Endothelial cell of umbilical vein (primary cell): Measurements from ENCODE around the gene EXD2. TPM values are rescaled to one million over a fixed set of nuclear protein-coding genes. Genes with fewer than 3 reads are reported as not detected.

Experiments used
- BruUV-seq: library from RNA; stranded (reverse); fragments of 400-500 nt; replicated peaks from 2 replicates; lab custom pipeline; 2021; lab: Mats Ljungman, UMichigan
- CTCF ChIA-PET: fragments of 300-600, 350-600 bp; sonication (Branson Sonifier 250); formaldehyde crosslinking; loops from one replicate; lab custom pipeline; 2021; ENCODE audit warnings: antibody characterized with exemption, inconsistent platforms; lab: Charles Lee
- POLR2A ChIA-PET: fragments of 300-600, 350-600 bp; sonication (Branson Sonifier 250); formaldehyde crosslinking; loops from one replicate; lab custom pipeline; 2021; ENCODE audit warnings: antibody characterized with exemption, inconsistent platforms; lab: Charles Lee
- DNase-seq: peaks from one replicate; pipeline ENCODE4 v3.0.0-alpha.2; 2011; ENCODE audit warnings: low read depth, low spot score
- FAIRE-seq: peaks from 2 replicates; lab custom pipeline; 2011; peaks lifted over from hg19 to GRCh38; lab: Jason Lieb, UNC
- H2AFZ ChIP-seq: 2 replicates; pipeline ENCODE4 v1.6.0; 2012; ENCODE audit warnings: low read depth, low read length, control low read depth, inconsistent platforms
- H3K27ac ChIP-seq: 2 replicates; pipeline ENCODE4 v1.5.1; 2011; ENCODE audit warnings: low read depth, mild to moderate bottlenecking, control low read depth, low read length, moderate library complexity; ENCODE audit not compliant: insufficient read depth
- H3K27me3 ChIP-seq, 2 experiments: 2 replicates each; pipeline versions ENCODE4 v1.6.0 to v1.6.1; 2011; ENCODE audit warnings: low read length in 2 of 2, mixed read lengths in 1 of 2; ENCODE audit not compliant: control insufficient read depth in 2 of 2, insufficient read depth in 2 of 2
- H3K36me3 ChIP-seq, 2 experiments: 2 replicates in 1 of 2; 3 replicates in 1 of 2; pipeline ENCODE4 v1.5.1; 2011; ENCODE audit warnings: low read length in 2 of 2, mild to moderate bottlenecking in 1 of 2, moderate library complexity in 1 of 2; ENCODE audit not compliant: control insufficient read depth in 2 of 2, insufficient read depth in 2 of 2; ENCODE audit errors: extremely low read depth in 1 of 2
- H3K4me1 ChIP-seq: 3 replicates; pipeline ENCODE4 v1.5.1; 2011; ENCODE audit warnings: mild to moderate bottlenecking, low read length; ENCODE audit not compliant: control insufficient read depth, insufficient read depth; ENCODE audit errors: extremely low read depth
- H3K4me2 ChIP-seq: 2 replicates; pipeline ENCODE4 v1.6.1; 2011; ENCODE audit warnings: low read length, control low read depth, mixed read lengths; ENCODE audit not compliant: insufficient read depth
- H3K4me3 ChIP-seq, 3 experiments: fragments of 200-600 bp in 1 of 3; sonication (generic), shearing (Covaris generic) in 1 of 3; replicated peaks in 1 of 3; 2 replicates each; pipeline ENCODE4 v1.5.1; 2011 to 2016; ENCODE audit warnings: control low read depth in 3 of 3, low read length in 3 of 3, mild to moderate bottlenecking in 2 of 3, inconsistent platforms in 1 of 3, low read depth in 1 of 3, moderate library complexity in 1 of 3; ENCODE audit not compliant: insufficient read depth in 1 of 3
- H3K79me2 ChIP-seq: 2 replicates; pipeline ENCODE4 v1.6.0; 2012; ENCODE audit warnings: low read length, inconsistent platforms; ENCODE audit not compliant: control insufficient read depth, insufficient read depth
- H3K9ac ChIP-seq: replicated peaks from 2 replicates; pipeline ENCODE3; 2011; ENCODE audit warnings: low read length, control low read depth; ENCODE audit not compliant: insufficient read depth; ENCODE audit errors: extremely low read depth
- H3K9me1 ChIP-seq: replicated peaks from 3 replicates; pipeline ENCODE4 v1.6.0; 2011; ENCODE audit warnings: mild to moderate bottlenecking, low read length; ENCODE audit not compliant: control insufficient read depth, insufficient read depth; ENCODE audit errors: extremely low read depth
- H3K9me3 ChIP-seq: replicated peaks from 2 replicates; pipeline ENCODE4 v1.5.1; 2012; ENCODE audit warnings: low read length, inconsistent platforms; ENCODE audit not compliant: control insufficient read depth, insufficient read depth
- H4K20me1 ChIP-seq: replicated peaks from 2 replicates; pipeline ENCODE3; 2011; ENCODE audit warnings: mild to moderate bottlenecking, low read length; ENCODE audit not compliant: control insufficient read depth, insufficient read depth; ENCODE audit errors: extremely low read depth
- CTCF ChIP-seq, 2 donors: IDR thresholded peaks; 1 replicate in 1 of 2; 2 replicates in 1 of 2; pipeline ENCODE4 v1.5.1; 2011; ENCODE audit warnings: low read length in 2 of 2, mild to moderate bottlenecking in 2 of 2, moderate library complexity in 2 of 2, control low read depth in 1 of 2, inconsistent platforms in 1 of 2, low read depth in 1 of 2; ENCODE audit not compliant: insufficient read depth in 1 of 2; ENCODE audit errors: extremely low read depth in 1 of 2
- EZH2 ChIP-seq: IDR thresholded peaks from 2 replicates; pipeline ENCODE4 v1.6.1; 2012; ENCODE audit warnings: borderline replicate concordance, low read depth, mild to moderate bottlenecking, moderate library complexity, low read length, inconsistent platforms; ENCODE audit not compliant: severe bottlenecking
- FOS ChIP-seq: IDR thresholded peaks from 2 replicates; pipeline ENCODE4 v1.6.1; 2011; ENCODE audit warnings: mild to moderate bottlenecking, low read length, moderate library complexity, borderline replicate concordance; ENCODE audit not compliant: insufficient read depth
- GATA2 ChIP-seq: IDR thresholded peaks from 2 replicates; pipeline ENCODE4 v1.7.0; 2011; ENCODE audit warnings: low read depth, mild to moderate bottlenecking, moderate library complexity, mixed read lengths, low read length; ENCODE audit not compliant: insufficient read length, insufficient read depth
- JUN ChIP-seq: IDR thresholded peaks from 2 replicates; pipeline ENCODE4 v1.6.1; 2011; ENCODE audit warnings: borderline replicate concordance, low read depth; ENCODE audit not compliant: insufficient read length, insufficient read depth
- MAX ChIP-seq: IDR thresholded peaks from 2 replicates; pipeline ENCODE4 v1.6.1; 2011; ENCODE audit not compliant: insufficient read depth, insufficient read length
- MYC ChIP-seq: IDR thresholded peaks from one replicate; pipeline ENCODE4 v1.6.1; 2011; ENCODE audit warnings: mild to moderate bottlenecking, low read depth, low read length
- POLR2A ChIP-seq: IDR thresholded peaks from 2 replicates; pipeline ENCODE4 v1.6.1; 2012; ENCODE audit warnings: low read depth, mild to moderate bottlenecking, control low read depth, low read length
- POLR2AphosphoS5 ChIP-seq: IDR thresholded peaks from 2 replicates; pipeline ENCODE4 v1.6.1; 2012; ENCODE audit warnings: low read depth, mild to moderate bottlenecking, control low read depth, low read length, moderate library complexity; ENCODE audit not compliant: insufficient read depth
- dilution Hi-C: fragments of 300-500 bp; cut with MboI; formaldehyde crosslinking; loops from one replicate; pipeline ENCODE4 v1.15.0; 2019; ENCODE audit warnings: low sequenced_read_pairs; ENCODE audit not compliant: extremely low pct_ligation_motif_present
- intact Hi-C: fragments of 100-400 bp; cut with micrococcal nuclease; formaldehyde crosslinking; loops from one replicate; pipeline ENCODE4 v1.10.0; 2022
- polyA plus RNA-seq, 4 experiments: library from polyadenylated mRNA; depleted of rRNA in 3 of 4; stranded (reverse) in 3 of 4; unstranded in 1 of 4; fragments of >200 nt; gene quantifications; 2 replicates each; pipeline versions ENCODE4 v1.2.1 to v1.2.3, GENCODE V29; 2011 to 2012; ENCODE audit warnings: missing spikeins in 1 of 4
- total RNA-seq: library from RNA; stranded (reverse); gene quantifications from 2 replicates; pipeline ENCODE4 v1.2.3, GENCODE V29; 2021

The EXD2 gene
- total and polyA plus RNA-seq, 2 donors (not counting 3 experiments of a cell fraction or from before 2014, with no cell fraction given), result 11.6 to 22.6 TPM

GRCh38 chr14:69156224-69156623, 35.1 kb upstream of the EXD2 start:
- dilution Hi-C loops (no loop called here), intact Hi-C loops (loop anchor here (10.0 kb wide), 1 partner anchor 309 kb away; no protein-coding TSS in a partner anchor)
- H3K4me2 ChIP-seq, result no peak overlapping the region
- TF ChIP-seq POLR2A (no peak), CTCF (IDR thresholded peaks at IDR 0.05; ENCODE audit: extremely low read depth in 1 of 2, insufficient read depth in 1 of 2, low read depth in 1 of 2, low read length in 2 of 2) (no peak), GATA2 (no peak), JUN (no peak), POLR2AphosphoS5 (no peak)
- H3K79me2 ChIP-seq, result peaks cover 11% of the 10 kb centered on the region
- no peaks in the 10 kb centered on the region for H3K9me1 ChIP-seq
- no peak overlapping the region for H3K4me3 ChIP-seq
- no peaks in the 10 kb centered on the region for H3K9me3 ChIP-seq
- H2AFZ ChIP-seq, result no peak overlapping the region
- ChIA-PET CTCF (interaction anchor here (0.9 to 1.8 kb wide), 2 partner anchors 9 to 26 kb away, joined by 3 to 4 read pairs; no protein-coding TSS in a partner anchor), POLR2A (no interaction called here)
- no peak for DNase-seq
- peaks cover 8% of the 10 kb centered on the region for H3K4me1 ChIP-seq
- peaks cover 1 to 4% of the 10 kb centered on the region in 2 experiments for H3K27me3 ChIP-seq
- no peak overlapping the region for H3K9ac ChIP-seq
- H3K36me3 ChIP-seq, result no peaks in the 10 kb centered on the region
- FAIRE-seq, result no peak
- H3K27ac ChIP-seq, result no peak overlapping the region
- BruUV-seq, result no TSS peak
- H4K20me1 ChIP-seq, result no peaks in the 10 kb centered on the region

GRCh38 chr14:69161590-69161989, 29.7 kb upstream of the EXD2 start:
- Histone ChIP-seq H3K4me3 (no peak overlapping the region), H3K9ac (no peak overlapping the region), H3K27me3 (peaks cover 4% of the 10 kb centered on the region in 2 experiments), H3K9me1 (no peaks in the 10 kb centered on the region), H3K4me2 (no peak overlapping the region), H2AFZ (no peak overlapping the region), H3K9me3 (no peaks in the 10 kb centered on the region), H3K27ac (no peak overlapping the region), H3K36me3 (no peaks in the 10 kb centered on the region), H3K79me2 (no peaks in the 10 kb centered on the region), H4K20me1 (no peaks in the 10 kb centered on the region), H3K4me1 (no peaks in the 10 kb centered on the region)
- intact Hi-C loops, result no loop called here
- dilution Hi-C loops, result no loop called here
- no TSS peak for BruUV-seq
- POLR2A ChIA-PET, result no interaction called here
- TF ChIP-seq GATA2 (no peak), MAX (no peak), EZH2 (no peak), CTCF (IDR thresholded peaks at IDR 0.05; ENCODE audit: extremely low read depth in 1 of 2, insufficient read depth in 1 of 2, low read depth in 1 of 2, low read length in 2 of 2) (no peak), FOS (no peak), JUN (no peak), POLR2AphosphoS5 (no peak), POLR2A (no peak), MYC (no peak)
- no peak for FAIRE-seq
- CTCF ChIA-PET, result interaction anchor here (0.9 to 1.1 kb wide), 2 partner anchors 10 to 32 kb away, joined by 3 to 4 read pairs; no protein-coding TSS in a partner anchor
- no peak for DNase-seq
